Endodermal cell (in vitro differentiated cells): ENCODE results near the gene SLC25A43. TPM values are rescaled to one million over a fixed set of nuclear protein-coding genes. Genes with fewer than 3 reads are reported as not detected.

ENCODE experiments used
- DNase-seq: peaks from one replicate; pipeline ENCODE4 v3.0.0-alpha.2; 2017
- H3K27ac ChIP-seq: 2 replicates; pipeline ENCODE4 v1.5.1; 2013; ENCODE audit warnings: mild to moderate bottlenecking, low read depth, low read length, moderate library complexity
- H3K27me3 ChIP-seq: 2 replicates; pipeline ENCODE4 v1.6.1; 2013; ENCODE audit warnings: mild to moderate bottlenecking, low read length, moderate library complexity; ENCODE audit not compliant: insufficient read depth, control insufficient read depth, poor library complexity, severe bottlenecking
- H3K36me3 ChIP-seq: 2 replicates; pipeline ENCODE4 v1.7.0; 2013; ENCODE audit warnings: mild to moderate bottlenecking, low read length, moderate library complexity; ENCODE audit not compliant: control insufficient read depth, insufficient read depth
- H3K4me1 ChIP-seq: one replicate; pipeline ENCODE4 v1.7.0; 2013; ENCODE audit warnings: low read length; ENCODE audit not compliant: control insufficient read depth, insufficient read depth
- H3K4me3 ChIP-seq: 2 replicates; pipeline ENCODE4 v1.5.1; 2013; ENCODE audit warnings: mild to moderate bottlenecking, low read length, moderate library complexity
- H3K9ac ChIP-seq: 2 replicates; pipeline ENCODE4 v1.6.1; 2013; ENCODE audit warnings: mild to moderate bottlenecking, low read length, moderate library complexity; ENCODE audit not compliant: poor library complexity, severe bottlenecking; ENCODE audit errors: extremely low read depth
- H3K9me3 ChIP-seq: 2 replicates; pipeline ENCODE4 v1.6.1; 2013; ENCODE audit warnings: mild to moderate bottlenecking, low read length, moderate library complexity; ENCODE audit not compliant: control insufficient read depth
- H3K27ac Mint-ChIP-seq: 2 replicates; pipeline ENCODE4 v1.8.0; 2020; ENCODE audit warnings: mixed read lengths
- H3K27me3 Mint-ChIP-seq: 2 replicates; pipeline ENCODE4 v1.8.0; 2021; ENCODE audit warnings: mild to moderate bottlenecking, mixed read lengths; ENCODE audit not compliant: insufficient read depth
- H3K36me3 Mint-ChIP-seq: 2 replicates; pipeline ENCODE4 v1.8.0; 2020; ENCODE audit warnings: low read depth, mixed read lengths
- H3K4me1 Mint-ChIP-seq: 2 replicates; pipeline ENCODE4 v1.8.0; 2020; ENCODE audit warnings: mixed read lengths
- H3K4me3 Mint-ChIP-seq: 2 replicates; pipeline ENCODE4 v1.8.0; 2020; ENCODE audit warnings: mild to moderate bottlenecking, moderate library complexity, mixed read lengths
- H3K9me3 Mint-ChIP-seq: 2 replicates; pipeline ENCODE4 v1.8.0; 2020; ENCODE audit warnings: mild to moderate bottlenecking, mixed read lengths
- CTCF ChIP-seq: fragments of 200-600 bp; sonication (generic); conservative IDR thresholded peaks from 2 replicates; pipeline ENCODE4 v1.5.0; 2021; ENCODE audit warnings: antibody characterized with exemption, mild to moderate bottlenecking
- whole genome bisulfite sequencing, 2 experiments: methylation state at CpG; one replicate each; pipeline versions ENCODE4 v1.1.5 to v1.1.7; 2013; ENCODE audit warnings: missing lambda C conversion rate in 2 of 2, mixed read lengths in 1 of 2; ENCODE audit not compliant: insufficient coverage in 1 of 2, insufficient read length in 1 of 2; 5-methylcytosine and 5-hydroxymethylcytosine counted together
- total RNA-seq, 2 donors: library from RNA; stranded (reverse); fragmentation: NEBNext Ultra II Directional in 1 of 2; extraction: Animal tissue kit (Norgen Biotek cat#: 25700) in 1 of 2; gene quantifications; 2 replicates in 1 of 2; 3 replicates in 1 of 2; pipeline ENCODE4 v1.2.1, GENCODE V29; 2021

Gene SLC25A43
- total RNA-seq, 2 donors from 2014 or later = 4.4 to 4.9 TPM

- Histone ChIP-seq H3K9me3 (no peaks in the 10 kb centered on the region), H3K4me1 (no peaks in the 10 kb centered on the region), H3K27me3 (no peaks in the 10 kb centered on the region), H3K4me3 (no peak overlapping the region), H3K27ac (no peak overlapping the region), H3K36me3 (peaks cover 12% of the 10 kb centered on the region), H3K9ac (no peak overlapping the region)
- H3K36me3 Mint-ChIP-seq = peaks cover 12% of the 10 kb centered on the region
- WGBS, 2 experiments = 96 to 100% methylated on average over 3 of the region's 3 CpGs
- H3K27me3 Mint-ChIP-seq = no peaks in the 10 kb centered on the region
- H3K27ac Mint-ChIP-seq = no peak overlapping the region
- TF ChIP-seq CTCF = no peak
- H3K4me1 Mint-ChIP-seq = no peaks in the 10 kb centered on the region
- no peak for DNase-seq
- peaks cover 55% of the 10 kb centered on the region for H3K9me3 Mint-ChIP-seq
- no peak overlapping the region for H3K4me3 Mint-ChIP-seq
These were observed 66.4 kb downstream of the SLC25A43 start for GRCh38 chrX:119465555-119465954.

- no peak for TF ChIP-seq CTCF
- Histone ChIP-seq H3K27me3 (no peaks in the 10 kb centered on the region), H3K9ac (no peak overlapping the region), H3K4me3 (no peak overlapping the region), H3K4me1 (no peaks in the 10 kb centered on the region), H3K27ac (no peak overlapping the region), H3K9me3 (no peaks in the 10 kb centered on the region), H3K36me3 (peaks cover 22% of the 10 kb centered on the region)
- no peaks in the 10 kb centered on the region for H3K4me1 Mint-ChIP-seq
- H3K9me3 Mint-ChIP-seq = peaks cover 55% of the 10 kb centered on the region
- DNase-seq = peak; percentile 24
- no peak overlapping the region for H3K27ac Mint-ChIP-seq
- peaks cover 20% of the 10 kb centered on the region for H3K36me3 Mint-ChIP-seq
- WGBS, 2 experiments = 80 to 95% methylated on average over 1 to 3 of the region's 3 CpGs
- no peaks in the 10 kb centered on the region for H3K27me3 Mint-ChIP-seq
- no peak overlapping the region for H3K4me3 Mint-ChIP-seq
These were observed 67.8 kb downstream of the SLC25A43 start for GRCh38 chrX:119466970-119467369.

- Histone ChIP-seq H3K36me3 (peaks cover 22% of the 10 kb centered on the region), H3K4me1 (no peaks in the 10 kb centered on the region), H3K27ac (no peak overlapping the region), H3K9me3 (no peaks in the 10 kb centered on the region), H3K9ac (no peak overlapping the region), H3K27me3 (no peaks in the 10 kb centered on the region), H3K4me3 (peak overlapping the region; percentile 75)
- H3K36me3 Mint-ChIP-seq = peaks cover 20% of the 10 kb centered on the region
- TF ChIP-seq CTCF = no peak
- peaks cover 59% of the 10 kb centered on the region for H3K9me3 Mint-ChIP-seq
- no peaks in the 10 kb centered on the region for H3K27me3 Mint-ChIP-seq
- H3K4me1 Mint-ChIP-seq = no peaks in the 10 kb centered on the region
- DNase-seq = peak; percentile 18
- H3K4me3 Mint-ChIP-seq = peak overlapping the region; percentile 88
- 90% methylated on average over 6 of the region's 6 CpGs; no CpG with 5 or more reads in 1 of the 2 experiments for WGBS, 2 experiments
- H3K27ac Mint-ChIP-seq = no peak overlapping the region
These were observed 68.3 kb downstream of the SLC25A43 start for GRCh38 chrX:119467433-119467832.
